Stimulated activated naive CD4-positive, alpha-beta T cell (primary cell): ENCODE results near the gene CRAT.

Source experiments
- DNase-seq, 6 experiments: peaks; one replicate each; lab custom pipeline; 2025; lab: John Stamatoyannopoulos, UW

Gene CRAT

DNA sequence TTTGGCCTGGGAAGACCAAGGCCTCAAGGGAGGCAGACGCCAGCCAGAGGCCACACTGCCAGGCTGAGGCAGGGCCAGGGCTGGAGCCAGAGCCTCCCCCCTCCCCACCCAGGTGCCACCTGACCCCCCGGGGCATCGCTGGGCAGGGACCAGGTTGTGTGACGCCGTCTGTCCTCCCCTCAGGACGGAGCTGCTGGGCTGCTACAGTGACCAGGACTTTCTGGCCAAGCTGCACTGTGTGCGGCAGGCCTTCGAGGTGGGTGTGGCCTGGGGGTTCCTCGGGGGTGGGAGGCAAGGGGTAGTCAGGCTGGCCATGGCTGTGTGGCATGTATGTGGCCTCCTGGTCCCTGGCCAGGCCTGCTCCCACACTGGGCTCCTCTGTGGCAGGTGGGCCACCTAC, 47.5 kb downstream of the CRAT start:
- no peak for DNase-seq

DNA sequence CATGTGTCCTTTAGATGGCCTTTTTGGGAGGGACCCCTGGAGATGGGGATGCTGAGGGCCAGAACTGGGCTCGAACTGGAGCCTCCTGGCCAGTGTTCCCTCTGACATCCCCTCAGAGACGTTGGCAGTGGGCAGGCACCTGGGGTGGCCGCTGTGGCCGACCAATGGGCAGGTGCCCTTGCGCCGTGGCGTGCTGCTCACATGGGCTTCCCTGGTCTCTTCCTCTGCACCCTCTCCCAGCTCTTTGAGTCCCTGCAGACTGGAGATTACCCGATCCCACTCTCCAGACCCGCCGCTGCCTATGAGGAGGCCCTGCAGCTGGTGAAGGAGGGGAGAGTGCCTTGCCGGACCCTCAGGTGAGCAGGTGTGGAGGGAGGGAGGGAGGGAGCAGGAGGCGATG, 49.6 kb downstream of the CRAT start:
- no peak for DNase-seq

DNA sequence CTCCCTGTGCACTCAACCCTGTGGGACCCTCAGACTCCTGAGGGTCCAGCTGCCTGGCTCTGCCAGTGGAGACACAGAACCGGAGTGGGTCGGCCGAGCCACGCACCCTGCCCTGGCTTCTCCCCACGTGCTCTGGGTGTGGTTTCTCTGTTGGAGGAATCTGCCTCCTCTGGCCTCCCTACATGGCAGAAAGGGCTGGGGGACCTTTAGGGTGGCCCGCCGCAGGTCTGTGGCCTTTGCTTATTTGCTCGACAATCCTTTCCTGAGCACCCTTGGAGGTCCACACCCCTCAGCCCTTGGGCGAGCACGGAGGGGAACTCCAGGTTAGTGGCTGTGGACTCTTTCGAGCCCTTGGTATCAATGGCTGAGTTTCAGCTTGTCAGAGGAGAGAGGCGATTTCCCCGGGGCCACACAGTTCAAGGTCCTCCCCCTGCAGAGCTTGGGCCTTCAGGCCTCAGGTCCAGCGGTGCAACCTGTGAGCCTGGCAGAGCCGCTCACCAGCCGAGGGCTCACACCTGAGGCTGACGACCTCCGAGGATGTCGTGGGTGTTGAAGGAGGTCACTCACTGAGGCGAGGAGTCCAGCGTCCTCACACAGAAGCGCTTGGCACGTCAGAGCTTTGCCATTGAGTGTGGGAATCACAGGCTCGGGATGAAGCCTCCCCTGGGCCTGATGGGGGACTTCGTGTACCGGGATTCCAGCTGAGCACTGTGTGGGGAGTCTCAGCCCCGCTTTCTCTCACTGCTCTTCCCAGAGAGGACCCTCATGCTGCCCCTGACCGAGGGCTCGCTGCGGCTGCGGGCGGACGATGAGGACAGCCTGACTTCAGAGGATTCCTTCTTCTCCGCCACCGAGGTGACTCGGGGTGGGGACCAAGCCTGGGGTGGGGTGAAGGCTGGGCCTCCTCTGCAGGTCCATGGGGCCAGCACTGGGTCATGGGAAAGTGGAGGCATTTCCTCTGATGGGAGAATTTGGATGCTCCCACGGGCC, 50.5 kb downstream of the CRAT start:
- no peak for DNase-seq

DNA sequence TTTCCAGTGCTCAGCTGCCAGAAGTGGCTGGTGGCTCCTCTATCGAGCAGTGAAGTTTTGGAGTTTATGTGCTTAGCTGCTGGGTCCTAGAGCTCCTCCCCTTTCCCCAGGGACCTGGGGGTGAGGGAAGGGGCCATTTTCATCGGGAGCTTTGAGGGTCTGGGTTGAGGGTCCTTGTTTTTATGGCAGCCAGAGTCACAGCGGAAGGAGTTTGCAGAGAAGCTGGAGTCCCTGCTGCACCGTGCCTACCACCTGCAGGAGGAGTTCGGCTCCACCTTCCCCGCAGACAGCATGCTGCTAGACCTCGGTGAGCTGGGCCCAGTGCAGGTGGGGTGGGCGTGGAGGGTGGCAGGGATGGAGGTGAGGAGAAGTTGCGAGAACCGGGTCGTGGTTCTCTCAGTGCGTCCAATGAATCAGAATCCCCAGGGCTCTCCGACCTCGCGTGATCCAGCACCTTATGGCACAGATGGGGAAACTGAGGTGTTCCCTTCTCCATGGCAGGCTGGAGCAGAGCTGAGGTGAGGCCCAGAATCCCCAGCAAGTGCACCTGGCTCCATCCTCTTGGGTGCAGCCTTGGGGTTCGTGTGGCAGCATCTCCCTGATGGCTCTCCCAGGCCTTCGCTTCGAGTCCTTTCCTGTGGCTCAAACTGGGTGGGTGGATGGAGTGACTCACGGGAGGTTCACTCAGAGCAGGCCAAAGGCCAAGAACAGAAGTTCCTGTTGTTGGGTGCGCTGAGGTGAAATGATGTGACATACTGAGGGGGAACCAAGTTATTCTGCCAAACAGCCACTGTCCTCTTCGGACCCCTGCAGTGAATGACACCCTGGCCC, 51.4 kb downstream of the CRAT start:
- no peak for DNase-seq

DNA sequence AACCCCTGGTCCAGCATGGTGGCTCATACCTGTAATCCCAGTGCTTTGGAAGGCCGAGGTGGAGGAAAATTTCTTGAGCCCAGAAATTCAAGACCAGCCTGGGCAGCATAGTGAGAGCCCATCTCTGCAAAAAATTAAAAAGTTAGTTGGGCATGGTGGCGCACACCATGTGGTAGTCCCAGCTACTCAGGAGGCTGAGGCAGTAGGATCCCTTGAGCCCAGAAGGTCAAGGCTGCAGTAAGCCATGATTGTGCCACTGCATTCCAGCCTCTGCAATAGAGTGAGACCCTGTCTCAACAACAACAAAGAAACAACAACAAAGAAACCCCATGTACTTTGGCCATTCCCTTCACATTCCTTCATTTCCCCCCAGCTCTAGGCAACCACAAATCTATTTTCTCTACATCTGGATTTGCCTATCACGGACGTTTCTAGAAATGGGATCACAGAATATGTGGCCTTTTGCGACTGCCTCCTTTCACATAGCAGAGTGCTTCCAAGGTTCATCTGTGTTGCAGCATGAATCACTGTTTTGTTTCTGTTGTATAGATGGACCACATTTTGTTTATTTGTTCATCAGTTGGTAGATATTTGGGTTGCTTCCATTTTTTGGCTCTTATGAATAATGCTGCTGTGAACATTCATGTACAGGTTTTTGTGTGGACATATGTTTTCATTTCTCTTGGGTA, 56.3 kb downstream of the CRAT start:
- DNase-seq, result no peak

DNA sequence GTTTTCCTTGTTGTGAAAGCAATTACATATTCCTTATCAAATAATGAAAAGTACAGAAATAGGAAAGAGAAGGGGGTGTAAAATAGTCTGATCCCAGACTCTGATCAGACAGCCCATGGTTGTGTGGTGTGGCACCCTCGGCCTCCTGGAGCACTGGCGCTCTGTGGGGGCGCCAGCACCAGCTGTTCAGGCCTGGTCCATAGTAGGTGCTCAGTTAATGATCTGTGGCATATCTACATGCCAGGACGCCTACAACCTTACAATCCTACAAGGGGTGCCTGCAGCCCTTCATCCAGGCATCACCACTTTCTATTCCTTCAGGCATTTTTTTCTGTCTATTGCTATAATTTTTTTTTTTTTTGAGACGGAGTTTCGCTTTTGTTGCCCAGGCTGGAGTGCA, 57.6 kb downstream of the CRAT start:
- DNase-seq, result no peak

DNA sequence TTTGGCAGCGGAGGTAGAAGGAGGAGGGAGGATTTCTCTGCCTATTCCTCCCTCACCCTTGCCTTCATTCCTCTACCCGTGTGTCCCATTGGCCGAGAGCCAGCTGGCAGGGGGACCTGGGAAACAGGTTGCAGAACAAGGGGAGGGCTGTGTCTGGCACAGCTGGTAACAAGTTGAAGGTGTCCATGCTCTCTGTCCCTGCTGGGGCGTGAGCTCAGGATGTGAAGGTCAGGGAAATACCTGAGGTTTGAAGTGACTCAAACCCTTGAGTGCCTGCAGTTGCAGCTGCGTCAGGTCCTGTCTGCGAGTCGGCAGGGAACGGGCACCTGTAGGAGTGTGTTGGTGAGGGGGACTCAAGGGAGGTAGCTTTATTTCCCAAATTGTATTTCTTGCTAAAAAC, 58.0 kb downstream of the CRAT start:
- DNase-seq, result no peak
